Sciatic nerve (tissue), 2 donors: ENCODE measurements around the gene EHMT1. TPM values are rescaled to one million over a fixed set of nuclear protein-coding genes. Genes with fewer than 3 reads are reported as not detected.
A peak's percentile ranks its signal among the peaks of the same experiment; 100 is the strongest.

Experiments used
- ATAC-seq: fragments of 200-7000 bp; cut with Tn5 transposase; one replicate; pipeline ENCODE4 v1.9.1; 2020; ENCODE audit warnings: mild to moderate bottlenecking, moderate library complexity
- DNase-seq: peaks from one replicate; pipeline ENCODE4 v3.0.0-alpha.2; 2020; ENCODE audit warnings: low spot score
- intact Hi-C: fragments of 100-400 bp; cut with DNase I; formaldehyde crosslinking; loops from one replicate; pipeline ENCODE4 v1.14.2; 2022
- total RNA-seq: library from RNA; stranded (reverse); fragmentation: NEBNext Ultra II Directional; extraction: Animal tissue kit (Norgen Biotek cat#: 25700); gene quantifications from one replicate; pipeline ENCODE4 v1.2.1, GENCODE V29; 2021
- donor health status: DM: no; HTN: no; CAD: no.
- donor health status: DM: no; HTN: no; CAD: no.

EHMT1 gene
- total RNA-seq, 1 donor from 2014 or later = 104 TPM

DNA sequence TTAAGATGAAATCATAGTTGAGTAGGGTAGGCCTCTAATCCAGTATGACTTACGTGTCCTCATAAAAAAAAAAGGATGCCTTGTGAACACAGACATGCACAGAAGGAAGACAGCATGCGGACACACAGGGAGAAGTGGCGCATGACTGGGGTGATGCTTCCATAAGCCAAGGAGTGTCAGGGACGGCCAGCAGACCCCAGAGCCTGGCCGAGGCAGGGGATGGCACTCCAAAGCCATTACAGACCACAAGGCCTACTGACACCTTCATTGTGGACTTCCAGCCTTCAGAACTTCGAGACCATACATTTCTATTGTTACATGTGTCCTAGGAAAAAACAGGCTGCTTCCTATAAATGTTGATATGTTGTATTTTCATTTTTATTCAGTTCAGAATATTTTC lies 19.9 kb downstream of the EHMT1 start:
- DNase-seq (no peak), ATAC-seq (no peak)
- intact Hi-C loops = no loop called here

- no peak for ATAC-seq
- intact Hi-C loops = no loop called here
- no peak for DNase-seq
Measured at GRCh38 chr9:137639303-137640051, 20.7 kb downstream of the EHMT1 start.

DNA sequence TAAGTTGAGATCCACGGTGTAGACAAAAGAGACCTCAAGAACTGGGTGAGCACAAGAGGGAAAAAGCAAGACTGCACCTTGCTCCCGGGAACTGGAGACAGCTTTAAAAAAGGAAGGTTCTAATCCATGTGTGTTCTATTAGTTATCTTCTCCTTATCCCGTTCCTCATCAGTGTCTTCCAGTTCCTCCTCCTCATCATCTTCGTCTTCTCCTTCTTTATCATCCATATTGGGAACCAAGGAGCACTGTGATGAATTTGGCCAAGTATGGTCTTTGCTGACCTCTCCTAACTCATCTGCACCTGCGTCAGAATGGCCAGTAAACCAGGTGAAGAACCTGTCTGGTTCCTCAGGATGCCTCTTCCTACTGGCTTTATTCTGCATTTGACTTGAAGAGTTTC lies 22.1 kb downstream of the EHMT1 start:
- DNase-seq (no peak), ATAC-seq (no peak)
- intact Hi-C loops = no loop called here

DNA sequence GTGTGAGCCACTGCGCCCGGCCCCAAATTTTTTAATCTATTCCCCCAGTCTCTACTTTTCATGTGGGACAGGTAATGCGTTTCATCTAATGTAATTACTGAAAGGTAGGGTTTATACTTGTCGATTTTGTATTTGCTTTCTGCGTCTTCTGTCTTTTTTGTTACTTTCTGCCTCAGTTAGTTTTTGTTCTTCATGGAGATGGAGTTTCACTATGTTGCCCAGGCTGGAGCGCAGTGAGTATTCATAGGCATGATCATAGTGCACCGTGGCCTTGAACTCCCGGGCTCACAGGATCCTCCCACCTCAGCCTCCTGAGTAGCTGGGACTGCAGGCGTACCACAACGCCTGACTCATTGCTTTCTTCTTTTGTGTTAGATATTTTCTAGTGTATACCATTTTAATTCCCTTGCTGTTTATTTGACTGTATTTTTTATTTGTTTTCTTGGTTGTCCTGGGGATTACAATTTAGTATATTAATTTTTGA lies 23.4 kb downstream of the EHMT1 start:
- intact Hi-C loops = no loop called here
- peak; percentile 17 for DNase-seq
- ATAC-seq = no peak

GRCh38 chr9:137642892-137643291 lies 24.1 kb downstream of the EHMT1 start:
- intact Hi-C loops = no loop called here
- ATAC-seq = no peak
- DNase-seq = peak; percentile 23

GRCh38 chr9:137643921-137644320 lies 25.1 kb downstream of the EHMT1 start:
- intact Hi-C loops = no loop called here
- DNase-seq (peak; percentile 27), ATAC-seq (no peak)

GRCh38 chr9:137645211-137645610 lies 26.4 kb downstream of the EHMT1 start:
- intact Hi-C loops = no loop called here
- DNase-seq (peak; percentile 2), ATAC-seq (no peak)

DNA sequence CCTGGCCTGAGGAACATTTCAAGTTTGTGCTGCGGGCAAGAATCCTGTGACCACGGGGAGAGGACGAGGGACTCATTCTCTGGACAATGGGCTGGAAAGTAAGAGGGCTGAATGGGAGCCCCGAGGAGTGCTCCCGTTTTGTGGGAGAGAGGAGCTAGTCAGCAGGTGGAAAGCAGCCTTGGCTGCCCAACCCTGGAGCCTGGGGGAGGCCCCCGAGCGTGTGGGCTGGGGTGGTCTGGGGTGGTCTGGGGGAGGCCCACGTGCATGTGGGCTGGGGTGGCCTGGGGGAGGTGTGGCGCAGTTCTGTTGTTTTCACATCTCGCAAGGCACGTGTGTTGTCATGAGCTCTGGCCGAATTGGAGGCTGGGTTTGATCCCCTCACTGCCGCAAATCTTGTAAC lies 27.5 kb downstream of the EHMT1 start:
- DNase-seq = peak; percentile 17
- ATAC-seq = no peak
- intact Hi-C loops = no loop called here

DNA sequence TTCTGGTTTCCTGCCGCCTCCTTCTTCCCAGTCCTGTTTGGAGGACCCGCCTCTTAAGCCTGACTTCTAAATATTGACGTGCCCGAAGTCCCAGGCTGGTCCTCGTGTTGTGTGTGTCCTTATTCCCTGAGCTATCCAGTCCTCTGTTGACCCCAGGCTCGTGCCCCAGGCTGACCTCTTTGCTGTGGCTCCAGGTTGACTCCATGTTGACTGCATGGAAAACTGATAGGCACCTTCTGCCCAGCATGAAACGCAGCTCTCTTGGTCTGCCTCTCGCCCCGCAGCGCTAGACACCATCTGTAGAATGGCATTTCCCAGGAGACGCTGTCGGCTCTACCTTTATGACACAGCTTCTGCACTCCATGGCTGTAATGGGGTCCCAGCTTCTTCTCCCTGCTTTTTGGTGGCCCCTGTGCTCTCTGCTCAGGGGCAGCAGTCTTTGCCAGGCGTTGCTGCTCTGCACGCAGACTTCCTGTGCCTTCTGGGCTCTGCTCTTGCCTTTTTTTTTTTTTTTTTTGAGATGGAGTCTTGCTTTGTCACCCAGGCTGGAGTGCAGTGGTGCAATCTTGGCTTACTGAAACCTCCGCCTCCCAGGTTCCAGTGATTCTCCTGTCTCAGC lies 28.4 kb downstream of the EHMT1 start:
- intact Hi-C loops = no loop called here
- ATAC-seq = no peak
- DNase-seq = peak; percentile 25

DNA sequence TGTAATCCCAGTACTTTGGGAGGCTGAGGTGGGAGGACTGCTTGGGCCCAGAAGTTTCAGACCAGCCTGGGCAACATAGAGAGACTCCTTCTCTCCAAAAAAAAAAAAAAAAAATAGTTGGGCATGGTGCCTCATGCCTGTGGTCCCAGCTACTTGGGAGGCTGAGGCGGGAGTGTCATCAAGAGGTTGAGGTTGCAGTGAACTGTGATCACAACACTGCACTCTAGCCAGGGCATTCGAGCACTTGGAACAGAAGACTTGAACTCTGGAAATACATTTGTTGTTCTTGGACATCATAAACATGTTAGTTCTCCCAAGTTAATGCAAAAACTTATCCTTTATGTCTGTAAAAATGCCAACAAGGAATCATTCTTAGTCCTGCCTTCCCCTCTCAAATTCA lies 29.6 kb downstream of the EHMT1 start:
- DNase-seq = no peak
- ATAC-seq = peak; percentile 32
- intact Hi-C loops = no loop called here

DNA sequence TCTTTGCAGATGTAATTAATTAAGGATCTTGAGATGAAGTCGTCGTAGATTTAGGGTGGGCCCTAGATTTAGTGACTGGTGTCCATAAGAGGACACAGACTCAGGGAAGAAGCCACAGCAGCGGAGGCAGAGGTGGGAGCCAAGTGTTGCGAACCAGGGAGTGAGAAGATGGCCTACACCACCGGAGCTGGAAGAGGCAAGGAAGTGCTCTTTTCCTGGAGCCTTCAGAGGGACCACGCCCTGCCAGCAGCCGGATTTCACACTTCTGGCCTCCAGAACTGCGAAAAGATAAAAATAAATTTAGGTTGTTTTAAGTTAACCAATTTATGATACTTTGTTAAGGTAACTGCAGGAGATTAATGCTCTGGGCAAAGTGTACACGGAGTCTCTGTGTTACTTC lies 30.7 kb downstream of the EHMT1 start:
- ATAC-seq = no peak
- intact Hi-C loops = no loop called here
- no peak for DNase-seq

DNA sequence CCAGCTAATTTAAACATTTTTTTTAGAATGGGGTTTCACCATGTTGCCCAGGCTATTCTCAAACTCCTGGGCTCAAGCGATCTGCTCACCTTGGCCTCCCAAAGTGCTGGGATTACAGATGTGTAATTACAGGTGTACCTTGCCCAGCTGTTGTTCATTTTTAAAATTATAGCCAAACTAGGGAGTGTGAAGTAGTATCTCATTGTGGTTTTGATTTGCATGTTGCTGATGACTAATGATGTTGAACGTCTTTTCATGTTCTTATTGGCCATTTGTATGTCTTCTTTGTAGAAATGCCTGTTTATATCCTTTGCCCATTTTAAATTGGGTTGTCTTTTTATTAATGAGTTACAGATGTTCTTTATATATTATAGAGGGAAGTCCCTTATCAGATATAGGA lies 31.5 kb downstream of the EHMT1 start:
- no peak for ATAC-seq
- DNase-seq = no peak
- intact Hi-C loops = no loop called here

DNA sequence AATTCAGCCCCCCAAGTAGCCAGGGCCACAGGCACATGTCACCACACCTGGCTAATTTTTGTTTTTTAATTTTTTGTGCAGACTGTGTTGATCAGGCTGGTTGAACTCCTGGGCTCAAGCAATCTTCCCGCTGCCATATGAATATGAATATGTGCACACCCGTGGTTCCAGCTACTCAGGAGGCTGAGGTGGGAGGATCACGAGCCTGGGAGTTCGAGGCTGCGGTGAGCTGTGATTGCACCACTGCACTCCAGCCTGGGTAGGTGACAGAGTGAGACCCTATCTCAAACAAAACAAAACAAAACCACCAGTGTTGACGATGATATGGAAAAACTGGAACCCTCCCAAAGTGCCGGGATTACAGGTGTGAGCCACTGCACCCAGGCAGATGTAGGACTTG lies 32.0 kb downstream of the EHMT1 start:
- DNase-seq = peak; percentile 33
- intact Hi-C loops = no loop called here
- ATAC-seq = no peak

DNA sequence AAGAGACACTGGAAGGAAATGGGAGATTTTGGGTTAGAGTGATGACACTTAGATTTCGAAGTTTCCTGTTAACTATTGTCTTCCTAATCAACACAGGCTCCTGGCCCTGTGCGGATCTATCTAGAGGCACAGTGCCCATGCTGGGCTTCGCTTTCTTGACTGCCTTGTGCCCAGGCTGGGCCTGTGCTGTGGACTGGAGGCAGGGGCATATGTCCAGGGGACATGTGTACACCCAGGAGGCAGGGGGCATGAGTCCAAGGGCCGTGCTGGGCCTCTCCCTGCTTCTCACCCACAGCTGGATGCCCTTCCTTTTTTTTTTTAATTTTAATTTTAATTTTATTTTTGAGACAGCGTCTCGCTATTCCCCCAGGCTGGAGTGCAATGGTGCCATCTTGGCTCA lies 37.6 kb downstream of the EHMT1 start:
- ATAC-seq = no peak
- intact Hi-C loops = no loop called here
- no peak for DNase-seq

DNA sequence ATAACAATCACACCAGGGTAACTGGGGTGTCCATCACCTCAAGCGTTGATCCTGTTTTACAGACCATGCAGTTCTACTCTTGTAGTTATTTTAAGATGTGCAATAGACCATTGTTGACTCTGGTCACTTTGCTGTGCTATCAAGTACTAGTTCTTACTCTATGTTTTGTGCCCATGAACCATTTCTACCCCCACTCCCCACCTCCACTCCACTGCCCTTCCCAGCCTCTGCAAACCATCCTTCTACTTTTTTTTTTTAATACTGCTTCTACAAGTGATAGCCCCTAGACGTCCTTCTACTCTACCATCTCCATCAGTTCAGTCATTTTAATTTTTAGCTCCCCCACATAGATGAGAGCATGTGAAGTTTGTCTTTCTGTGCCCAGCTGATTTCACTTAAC lies 38.8 kb downstream of the EHMT1 start:
- no peak for DNase-seq
- intact Hi-C loops = no loop called here
- no peak for ATAC-seq

- DNase-seq = no peak
- intact Hi-C loops = no loop called here
- no peak for ATAC-seq
Measured at GRCh38 chr9:137658781-137659180, 40.0 kb downstream of the EHMT1 start.

GRCh38 chr9:137660144-137660543 lies 41.3 kb downstream of the EHMT1 start:
- ATAC-seq = peak; percentile 39
- intact Hi-C loops = no loop called here

DNA sequence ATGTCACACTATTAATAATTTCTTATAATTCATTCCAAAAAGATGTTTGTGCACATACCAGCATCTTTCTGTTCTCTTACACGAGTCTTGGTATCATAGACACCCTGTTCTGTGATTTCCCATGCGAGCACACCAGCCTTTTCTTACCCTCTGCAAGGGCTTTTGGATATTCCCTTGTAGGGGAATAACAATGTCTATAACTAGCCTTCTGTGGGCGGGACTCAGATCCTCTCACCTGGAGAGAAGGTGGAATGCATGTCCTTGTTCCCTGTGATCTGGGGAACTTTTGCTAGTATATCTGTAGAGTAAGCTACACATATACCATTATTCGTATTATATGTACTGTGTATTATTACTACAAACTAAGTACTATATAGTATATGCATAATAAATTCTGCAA lies 44.8 kb downstream of the EHMT1 start:
- ATAC-seq = no peak
- intact Hi-C loops = no loop called here
- no peak for DNase-seq

More at GRCh38 chr9:137660144-137660543, 41.3 kb downstream of the EHMT1 start:
- DNase-seq = no peak

GRCh38 chr9:137664676-137665075 lies 45.9 kb downstream of the EHMT1 start:
- intact Hi-C loops = no loop called here
- ATAC-seq (peak; percentile 56), DNase-seq (no peak)

- ATAC-seq (no peak), DNase-seq (no peak)
- intact Hi-C loops = no loop called here
Measured at GRCh38 chr9:137665226-137665625, 46.4 kb downstream of the EHMT1 start.
